ENCODE results near the gene BAHD1. TPM values are rescaled to one million over a fixed set of nuclear protein-coding genes. Genes with fewer than 3 reads are reported as not detected.
A peak's percentile ranks its signal among the peaks of the same experiment; 100 is the strongest.

BAHD1 gene
- total RNA-seq, 2 donors from 2014 or later: 14.6 to 15.1 TPM

DNA sequence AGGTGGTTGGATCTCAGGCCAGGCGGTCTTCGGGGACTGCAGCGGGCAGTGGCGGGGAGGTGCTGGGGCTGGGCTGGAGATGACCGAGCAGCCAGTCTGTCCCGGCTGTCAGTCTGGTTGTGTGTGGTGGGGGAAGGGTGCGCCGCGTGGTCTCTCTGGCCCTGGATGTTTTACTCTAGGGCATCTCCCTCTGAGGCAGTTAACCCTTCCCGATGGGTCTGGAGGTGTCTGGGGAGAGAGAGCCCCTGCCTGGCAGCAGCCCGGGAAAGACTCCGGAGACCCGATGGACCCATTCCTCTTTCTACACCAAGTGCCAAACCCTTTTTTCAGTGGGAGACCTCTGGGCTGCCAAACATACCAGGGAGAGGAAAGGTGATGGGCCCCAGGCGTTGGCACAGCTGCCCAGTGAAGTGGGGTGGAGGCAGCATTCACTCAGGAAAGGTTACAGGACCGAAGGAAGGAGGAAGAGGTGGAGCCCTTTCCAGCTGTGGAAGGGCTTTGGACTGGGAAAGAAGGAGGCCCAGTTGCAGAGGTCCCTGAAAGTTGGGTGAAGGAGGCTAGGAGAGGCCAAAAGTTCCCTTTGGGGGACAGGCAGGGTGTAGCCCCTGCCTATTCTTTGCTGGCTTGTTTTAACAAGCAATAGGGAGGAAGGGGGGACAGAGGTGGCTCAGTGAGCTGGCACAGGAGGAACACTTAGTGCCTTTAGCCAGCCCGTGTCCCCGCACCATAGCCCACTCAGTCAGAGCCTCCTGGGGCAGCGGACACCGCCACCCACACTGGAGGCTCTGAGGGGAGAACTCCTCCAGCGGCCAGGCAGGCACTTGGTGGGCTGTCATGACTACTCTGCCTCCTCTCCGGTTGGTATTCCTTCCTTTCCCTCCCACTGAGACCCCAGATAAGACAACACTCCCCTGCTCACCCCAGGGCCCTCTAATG lies 2.7 kb upstream of the BAHD1 start:
- no peak for ATAC-seq
- no peak for DNase-seq (ENCODE audit: low spot score in 2 of 2)
- H3K36me3 Mint-ChIP-seq: no peaks in the 10 kb centered on the region
- no peak overlapping the region for H3K27ac Mint-ChIP-seq
- no peaks in the 10 kb centered on the region for H3K9me3 Mint-ChIP-seq

DNA sequence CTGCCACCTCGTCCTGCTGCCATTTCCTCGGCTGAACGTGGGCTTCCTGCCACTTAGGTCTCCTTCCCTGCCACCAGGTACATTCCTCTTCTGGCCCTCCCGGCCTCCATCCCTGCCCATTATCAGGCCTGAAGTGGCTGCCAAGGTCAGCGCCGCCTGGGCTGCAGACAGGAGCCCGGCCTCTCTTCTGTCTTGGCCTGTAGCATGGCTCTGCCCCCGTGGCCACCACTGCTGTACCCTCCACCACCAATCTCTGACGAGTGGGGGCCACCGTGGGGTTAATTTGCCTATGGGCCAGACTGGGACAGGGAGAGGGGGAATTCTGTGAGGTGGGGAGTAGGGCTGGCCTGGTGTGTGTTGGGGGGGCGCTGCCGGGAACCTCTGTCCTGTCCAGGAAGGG lies 2.0 kb upstream of the BAHD1 start:
- no peak overlapping the region for H3K27ac Mint-ChIP-seq

DNA sequence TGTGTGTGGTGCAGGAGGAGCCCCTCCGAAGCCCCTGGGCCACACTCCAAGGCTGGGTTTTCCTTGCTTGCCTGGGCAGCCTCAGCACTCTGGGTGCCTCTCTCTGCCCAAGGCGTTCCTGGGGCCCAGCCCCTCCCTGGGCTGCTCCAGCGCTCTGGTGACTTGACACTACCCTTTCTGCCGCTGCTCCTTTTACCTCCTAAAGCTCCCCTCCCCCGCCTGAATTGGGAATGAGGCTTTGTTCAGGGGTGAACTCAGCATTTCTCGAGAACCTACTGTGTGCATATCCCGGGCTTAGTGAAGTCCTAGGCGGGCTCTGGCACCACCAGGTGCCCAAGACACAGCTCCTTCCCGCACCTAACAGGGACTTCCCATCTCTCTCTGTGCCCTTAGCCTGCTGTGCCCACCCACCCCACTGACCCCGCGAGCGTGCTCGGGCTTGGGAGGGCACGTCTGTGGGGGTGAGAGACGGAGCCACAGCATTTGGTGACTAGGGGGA lies 1.2 kb upstream of the BAHD1 start:
- no peak for ATAC-seq
- no peak for DNase-seq (ENCODE audit: low spot score in 2 of 2)
- Mint-ChIP-seq H3K27ac (peak overlapping the region in 1 of 2 donors; percentile 73), H3K9me3 (no peaks in the 10 kb centered on the region), H3K36me3 (no peaks in the 10 kb centered on the region)

More for the DNA sequence above, 2.0 kb upstream of the BAHD1 start:
- ATAC-seq: no peak
- Mint-ChIP-seq H3K36me3 (no peaks in the 10 kb centered on the region), H3K9me3 (no peaks in the 10 kb centered on the region)
- DNase-seq (ENCODE audit: low spot score in 2 of 2): no peak

DNA sequence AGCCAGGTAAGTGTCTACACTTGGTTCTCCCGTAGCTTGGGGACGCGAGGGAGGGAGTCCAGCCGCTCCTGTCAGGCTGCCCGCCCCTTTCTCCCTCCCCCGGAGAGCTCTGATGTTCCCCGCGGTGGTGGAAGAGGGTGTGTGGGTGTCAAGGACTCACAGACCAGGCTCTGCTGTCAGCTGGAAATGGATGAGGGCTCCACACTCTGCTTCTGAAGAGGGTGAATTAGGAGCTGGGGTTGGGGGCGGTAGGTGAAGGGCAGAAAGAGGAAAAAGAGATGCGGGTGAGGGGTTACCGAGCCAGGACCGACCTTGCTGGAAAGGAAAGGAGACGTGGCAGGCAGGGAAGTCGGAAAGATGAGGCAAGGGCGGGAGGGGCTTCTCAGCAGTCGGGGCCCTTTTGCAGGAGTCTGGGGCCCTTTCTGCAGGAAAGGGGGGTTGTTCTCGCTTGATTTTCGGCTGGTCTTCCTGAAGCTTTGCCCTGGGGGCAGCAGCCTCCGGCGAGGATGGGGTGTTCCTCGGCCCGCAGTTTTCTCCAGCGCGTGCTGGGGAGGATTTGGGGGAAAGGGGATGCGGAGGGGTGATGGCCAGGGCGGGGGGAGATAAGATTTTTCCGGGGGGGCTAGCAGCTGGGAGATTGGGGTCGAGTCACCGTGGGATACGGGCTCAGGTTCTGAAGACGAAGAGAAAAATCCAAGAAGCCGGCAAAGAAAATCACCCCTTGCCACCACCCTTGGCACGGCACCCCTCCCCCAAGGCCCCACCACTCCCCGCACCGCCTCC lies 602 bp upstream of the BAHD1 start:
- no peak for ATAC-seq
- Mint-ChIP-seq H3K9me3 (no peaks in the 10 kb centered on the region), H3K36me3 (no peaks in the 10 kb centered on the region), H3K27ac (peak overlapping the region; percentile 23 to 73)
- DNase-seq (ENCODE audit: low spot score in 2 of 2): no peak

GRCh38 chr15:40441565-40442531 lies 1.1 kb downstream of the BAHD1 start:
- ATAC-seq (no peak), DNase-seq (ENCODE audit: low spot score in 2 of 2) (no peak)
- Mint-ChIP-seq H3K9me3 (no peaks in the 10 kb centered on the region), H3K27ac (peak overlapping the region; percentile 68 to 93), H3K36me3 (no peaks in the 10 kb centered on the region)

DNA sequence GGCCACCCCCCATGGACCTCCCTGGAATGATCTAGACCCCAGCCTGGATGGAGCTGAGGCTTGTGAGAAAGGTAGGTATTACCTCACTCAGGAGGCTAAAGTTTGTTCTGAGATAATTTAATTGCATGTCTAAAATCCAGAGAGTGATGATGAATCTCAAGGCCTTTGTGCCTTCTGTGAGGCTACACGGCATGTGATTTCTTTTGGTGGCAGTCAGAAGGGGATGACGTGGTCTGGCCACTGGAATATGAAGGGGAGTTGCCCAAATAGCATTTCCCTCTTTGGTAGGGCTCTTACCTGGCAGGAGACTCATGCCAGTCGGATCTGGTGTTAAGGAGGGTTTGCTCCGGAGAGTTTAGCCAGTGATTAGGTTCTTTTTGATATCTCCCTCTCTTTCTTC lies 2.5 kb downstream of the BAHD1 start:
- H3K9me3 Mint-ChIP-seq: no peaks in the 10 kb centered on the region
- H3K27ac Mint-ChIP-seq: no peak overlapping the region
- ATAC-seq: no peak

GRCh38 chr15:40443846-40444245 lies 3.1 kb downstream of the BAHD1 start:
- Mint-ChIP-seq H3K9me3 (no peaks in the 10 kb centered on the region), H3K36me3 (no peaks in the 10 kb centered on the region), H3K27ac (no peak overlapping the region)
- no peak for ATAC-seq
- no peak for DNase-seq (ENCODE audit: low spot score in 2 of 2)

More for the DNA sequence above, 2.5 kb downstream of the BAHD1 start:
- DNase-seq (ENCODE audit: low spot score in 2 of 2): no peak
- no peaks in the 10 kb centered on the region for H3K36me3 Mint-ChIP-seq

GRCh38 chr15:40444736-40445135 lies 4.0 kb downstream of the BAHD1 start:
- Mint-ChIP-seq H3K27ac (no peak overlapping the region), H3K36me3 (peaks cover 0 to 6% of the 10 kb centered on the region in 2 donors), H3K9me3 (no peaks in the 10 kb centered on the region)
- DNase-seq (ENCODE audit: low spot score in 2 of 2): no peak
- no peak for ATAC-seq

GRCh38 chr15:40445421-40445922 lies 4.7 kb downstream of the BAHD1 start:
- Mint-ChIP-seq H3K27ac (no peak overlapping the region), H3K9me3 (no peaks in the 10 kb centered on the region), H3K36me3 (peaks cover 0 to 6% of the 10 kb centered on the region in 2 donors)
- no peak for DNase-seq (ENCODE audit: low spot score in 2 of 2)
- no peak for ATAC-seq

GRCh38 chr15:40446144-40446543 lies 5.4 kb downstream of the BAHD1 start:
- peaks cover 0 to 6% of the 10 kb centered on the region in 2 donors for H3K36me3 Mint-ChIP-seq
- H3K27ac Mint-ChIP-seq: no peak overlapping the region
- DNase-seq (ENCODE audit: low spot score in 2 of 2) (no peak), ATAC-seq (no peak)
- no peaks in the 10 kb centered on the region for H3K9me3 Mint-ChIP-seq

DNA sequence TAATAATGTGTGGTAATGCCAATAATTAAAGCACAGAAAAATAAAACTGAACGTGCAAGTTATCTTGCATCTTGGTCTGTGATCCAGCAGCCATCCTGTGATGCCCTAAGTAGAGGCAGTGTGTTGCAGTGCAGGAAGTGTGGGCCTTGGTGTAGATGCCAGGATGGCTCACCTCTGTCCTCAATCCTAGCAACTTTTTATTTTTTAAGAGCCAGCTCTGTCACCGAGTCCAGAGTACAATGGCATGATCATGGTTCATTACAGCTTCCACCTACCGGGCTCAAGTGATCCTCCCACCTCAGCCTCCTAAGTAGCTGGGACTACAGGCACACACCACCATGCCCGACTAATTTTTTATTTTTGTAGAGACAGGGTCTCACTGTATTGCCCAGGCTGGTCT lies 7.6 kb downstream of the BAHD1 start:
- no peak for DNase-seq (ENCODE audit: low spot score in 2 of 2)
- Mint-ChIP-seq H3K9me3 (no peaks in the 10 kb centered on the region), H3K27ac (no peak overlapping the region), H3K36me3 (peaks cover 0 to 6% of the 10 kb centered on the region in 2 donors)
- no peak for ATAC-seq

DNA sequence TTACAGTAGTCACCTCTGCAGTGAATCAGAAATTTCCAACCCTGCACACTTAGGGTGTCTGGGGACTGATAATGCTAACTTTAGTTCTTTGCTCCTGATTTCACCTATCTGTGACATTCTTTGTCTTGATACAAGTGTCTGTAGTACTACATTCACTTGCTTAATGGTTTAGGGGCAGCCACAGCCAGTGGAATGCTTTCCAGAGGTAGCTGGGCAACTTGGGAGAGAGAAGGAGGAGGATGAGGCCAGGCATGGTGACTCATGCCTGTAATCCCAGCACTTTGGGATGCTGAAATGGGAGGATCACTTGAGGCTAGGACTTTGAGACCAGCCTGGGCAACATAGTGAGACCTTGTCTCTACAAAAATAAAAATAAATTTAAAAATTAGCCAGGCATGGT lies 8.5 kb downstream of the BAHD1 start:
- Mint-ChIP-seq H3K27ac (peak overlapping the region in 1 of 2 donors; percentile 90), H3K9me3 (no peaks in the 10 kb centered on the region), H3K36me3 (peaks cover 0 to 6% of the 10 kb centered on the region in 2 donors)
- DNase-seq (ENCODE audit: low spot score in 2 of 2): no peak
- no peak for ATAC-seq

- Mint-ChIP-seq H3K9me3 (no peaks in the 10 kb centered on the region), H3K27ac (no peak overlapping the region), H3K36me3 (peaks cover 0 to 6% of the 10 kb centered on the region in 2 donors)
- DNase-seq (ENCODE audit: low spot score in 2 of 2) (no peak), ATAC-seq (no peak)
Observed at GRCh38 chr15:40450047-40450446, 9.3 kb downstream of the BAHD1 start.

GRCh38 chr15:40451527-40452158 lies 10.9 kb downstream of the BAHD1 start:
- no peak for ATAC-seq
- Mint-ChIP-seq H3K27ac (peak overlapping the region in 1 of 2 donors; percentile 27), H3K9me3 (no peaks in the 10 kb centered on the region), H3K36me3 (peaks cover 0 to 6% of the 10 kb centered on the region in 2 donors)
- DNase-seq (ENCODE audit: low spot score in 2 of 2): no peak

- ATAC-seq: peak; percentile 46 to 71
- DNase-seq (ENCODE audit: low spot score in 2 of 2): no peak
- Mint-ChIP-seq H3K36me3 (peaks cover 0 to 6% of the 10 kb centered on the region in 2 donors), H3K27ac (peak overlapping the region; percentile 27 to 55), H3K9me3 (no peaks in the 10 kb centered on the region)
Observed at GRCh38 chr15:40452296-40453090, 11.7 kb downstream of the BAHD1 start.

All from activated naive CD4-positive, alpha-beta T cell treated with anti-CD3 and anti-CD28 coated beads, Interleukin-2, amount 50 U/mL, for 72 hours (primary cell).